ENCODE data around the gene KLK10.

- TF ChIP-seq CTCF (IDR thresholded peaks at IDR 0.05) (no peak), POLR2A (IDR thresholded peaks at IDR 0.05) (no peak), EP300 (IDR thresholded peaks at IDR 0.05) (no peak)
Measured at GRCh38 chr19:51040151-51040550, 20.6 kb upstream of the KLK10 start.
